Epithelial cell of prostate (primary cell): ENCODE measurements around the gene TNFRSF12A.

Experiments used
- DNase-seq: peaks from one replicate; pipeline ENCODE4 v3.0.0-alpha.2; 2011; ENCODE audit warnings: low read depth, low spot score
- H3K27ac ChIP-seq: fragments of 450-650 bp; 2 replicates; pipeline ENCODE4 v1.5.1; 2017; ENCODE audit warnings: mild to moderate bottlenecking

TNFRSF12A gene

GRCh38 chr16:3023669-3024478 is 3.7 kb downstream of the TNFRSF12A start, which contains the start of the genes HCFC1R1 and THOC6:
Gene HCFC1R1, minus strand, starts transcription at chr16:3023942. Its CDS starts 1 bp downstream, at chr16:3023941.
Gene THOC6, plus strand, starts transcription at chr16:3024035. Its CDS starts 292 bp downstream, at chr16:3024327.
- peak within 1 kb of the TSS; percentile 99 for H3K27ac ChIP-seq
- peak; percentile 94 for DNase-seq

- no peak for DNase-seq
- peak overlapping the region; percentile 99 for H3K27ac ChIP-seq
These were observed 5.1 kb downstream of the TNFRSF12A start for GRCh38 chr16:3025032-3026002.

DNA sequence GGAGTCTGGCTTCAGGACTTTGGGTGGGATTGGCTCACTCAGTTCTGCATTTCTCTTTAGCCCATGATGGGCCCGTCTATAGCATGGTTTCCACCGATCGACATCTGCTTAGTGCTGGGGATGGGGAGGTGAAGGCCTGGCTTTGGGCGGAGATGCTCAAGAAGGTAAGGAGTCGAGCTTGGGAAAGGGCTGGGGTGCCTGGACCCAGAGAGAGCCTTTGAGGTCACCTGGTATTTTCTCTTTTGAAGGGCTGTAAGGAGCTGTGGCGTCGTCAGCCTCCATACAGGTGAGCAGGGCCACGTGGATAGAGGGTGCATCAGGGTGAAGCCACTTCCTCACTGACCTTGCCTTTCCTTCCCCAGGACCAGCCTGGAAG is 5.8 kb downstream of the TNFRSF12A start:
- no peak overlapping the region for H3K27ac ChIP-seq
- DNase-seq = no peak

DNA sequence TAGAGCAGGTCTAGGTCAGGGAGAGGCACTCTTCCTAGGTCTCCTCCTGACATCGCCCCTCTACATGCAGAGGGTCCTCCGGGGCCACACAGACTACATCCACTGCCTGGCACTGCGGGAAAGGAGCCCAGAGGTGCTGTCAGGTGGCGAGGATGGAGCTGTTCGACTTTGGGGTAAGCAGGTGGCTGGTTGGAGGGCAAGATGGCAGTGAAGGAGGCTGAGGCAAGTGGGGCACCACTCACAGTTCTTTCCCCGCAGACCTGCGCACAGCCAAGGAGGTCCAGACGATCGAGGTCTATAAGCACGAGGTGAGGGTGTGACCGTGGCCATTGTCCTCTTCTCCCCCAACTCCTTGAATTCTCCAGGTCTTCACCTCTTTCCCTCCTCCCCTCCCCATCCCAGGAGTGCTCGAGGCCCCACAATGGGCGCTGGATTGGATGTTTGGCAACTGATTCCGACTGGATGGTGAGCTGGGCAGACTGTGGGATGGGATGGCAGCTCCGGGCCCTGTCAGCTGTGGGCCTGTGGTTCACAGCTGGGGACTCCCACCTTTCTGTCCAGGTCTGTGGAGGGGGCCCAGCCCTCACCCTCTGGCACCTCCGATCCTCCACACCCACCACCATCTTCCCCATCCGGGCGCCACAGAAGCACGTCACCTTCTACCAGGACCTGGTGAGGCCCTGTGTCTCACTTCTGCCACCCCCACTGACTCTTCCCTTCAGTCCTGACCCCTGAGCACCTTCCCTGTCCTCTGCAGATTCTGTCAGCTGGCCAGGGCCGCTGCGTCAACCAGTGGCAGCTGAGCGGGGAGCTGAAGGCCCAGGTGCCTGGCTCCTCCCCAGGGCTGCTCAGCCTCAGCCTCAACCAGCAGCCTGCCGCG is 6.7 kb downstream of the TNFRSF12A start:
- no peak overlapping the region for H3K27ac ChIP-seq

GRCh38 chr16:3027489-3027795 is 7.3 kb downstream of the TNFRSF12A start:
- DNase-seq = no peak
- H3K27ac ChIP-seq = no peak overlapping the region

More for the DNA sequence above, 6.7 kb downstream of the TNFRSF12A start:
- no peak for DNase-seq

GRCh38 chr16:3027983-3028715 is 8.0 kb downstream of the TNFRSF12A start:
- no peak overlapping the region for H3K27ac ChIP-seq
- no peak for DNase-seq

- DNase-seq = no peak
- no peak overlapping the region for H3K27ac ChIP-seq
These were observed 8.7 kb downstream of the TNFRSF12A start for GRCh38 chr16:3028716-3029319.

- DNase-seq = no peak
- no peak overlapping the region for H3K27ac ChIP-seq
These were observed 9.5 kb downstream of the TNFRSF12A start for GRCh38 chr16:3029491-3030221.

GRCh38 chr16:3030222-3031212 is 10.3 kb downstream of the TNFRSF12A start:
- no peak overlapping the region for H3K27ac ChIP-seq
- DNase-seq = no peak

- DNase-seq = no peak
These were observed 12.5 kb downstream of the TNFRSF12A start for GRCh38 chr16:3032624-3033023.

DNA sequence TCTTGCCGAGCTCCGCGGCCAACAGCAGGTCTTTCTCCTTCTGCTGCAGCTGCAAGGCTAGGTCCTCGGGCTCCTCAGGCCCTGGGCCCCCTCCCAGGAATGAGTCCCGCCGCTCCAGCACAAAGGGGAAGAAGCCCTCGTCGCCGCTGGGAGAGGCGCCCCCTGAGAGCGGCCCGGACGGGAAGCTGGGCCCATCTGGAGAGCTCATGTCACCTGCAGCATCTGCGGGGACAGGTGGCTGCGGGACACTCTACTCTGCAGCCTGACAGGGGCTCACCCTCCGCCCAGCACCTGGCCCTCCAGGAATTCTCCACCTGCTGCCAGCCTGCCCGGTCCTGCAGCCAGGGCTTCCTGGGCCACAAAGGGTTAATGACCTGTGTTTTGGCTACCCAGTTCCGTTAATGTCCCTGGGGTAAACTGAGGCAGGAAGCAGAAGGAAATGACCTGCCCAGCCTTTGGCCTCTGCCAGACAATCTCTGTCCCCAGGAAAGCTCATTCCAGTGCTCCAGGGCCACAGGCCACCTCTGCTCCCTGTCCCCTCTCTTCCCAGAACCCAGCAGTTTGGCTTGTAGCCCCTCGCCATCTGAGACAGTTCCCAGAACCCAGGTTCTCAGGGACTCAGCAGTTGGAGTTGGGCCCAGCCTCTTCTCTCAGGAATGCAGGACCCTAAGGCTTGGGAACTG is 15.3 kb downstream of the TNFRSF12A start:
- DNase-seq = no peak
- no peak overlapping the region for H3K27ac ChIP-seq

More at GRCh38 chr16:3032624-3033023, 12.5 kb downstream of the TNFRSF12A start:
- H3K27ac ChIP-seq = no peak overlapping the region

GRCh38 chr16:3035972-3036725 is 16.0 kb downstream of the TNFRSF12A start:
- H3K27ac ChIP-seq = peak overlapping the region; percentile 46

GRCh38 chr16:3036726-3037315 is 16.7 kb downstream of the TNFRSF12A start, which contains the start of gene BICDL2:
Gene BICDL2, minus strand, starts transcription at chr16:3036944. Its CDS starts 1,448 bp downstream, at chr16:3035496.
- DNase-seq = no peak
- H3K27ac ChIP-seq = peak within 1 kb of the TSS; percentile 49

More at GRCh38 chr16:3035972-3036725, 16.0 kb downstream of the TNFRSF12A start:
- no peak for DNase-seq

GRCh38 chr16:3038256-3038655 is 18.1 kb downstream of the TNFRSF12A start:
- DNase-seq = no peak
- H3K27ac ChIP-seq = peak overlapping the region; percentile 49

- DNase-seq = no peak
- H3K27ac ChIP-seq = no peak overlapping the region
These were observed 18.7 kb downstream of the TNFRSF12A start for GRCh38 chr16:3038896-3039295.
